Peyer's patch (tissue), 4 donors: ENCODE results near the gene CRTC1.

Experiments
- CTCF ChIP-seq, 6 experiments: fragments of 450-650 bp in 4 of 6; fragments of 200-600 bp in 2 of 6; sonication (generic) in 1 of 6; IDR thresholded peaks; one replicate each; pipeline ENCODE4 v1.5.1; 2017 to 2019; ENCODE audit warnings: antibody characterized with exemption in 6 of 6, mild to moderate bottlenecking in 3 of 6, moderate library complexity in 1 of 6
- POLR2A ChIP-seq, 2 donors: fragments of 450-650 bp; IDR thresholded peaks; one replicate each; pipeline ENCODE4 v1.5.1; 2017; ENCODE audit warnings: antibody characterized with exemption in 2 of 2, mild to moderate bottlenecking in 2 of 2, moderate library complexity in 2 of 2

- TF ChIP-seq CTCF (IDR thresholded peaks at IDR 0.05) (no peak), POLR2A (IDR thresholded peaks at IDR 0.05) (no peak)
Observed at GRCh38 chr19:18746401-18747325, 63.2 kb downstream of the CRTC1 start.
